GM12872 (cell line): Measurements from ENCODE around the gene PLEKHG5.

ENCODE experiments used
- CTCF ChIP-seq: IDR thresholded peaks from 3 replicates; pipeline ENCODE4 v1.5.1; 2011; ENCODE audit warnings: low read depth, mild to moderate bottlenecking, low read length, moderate library complexity; ENCODE audit not compliant: insufficient read depth

The PLEKHG5 gene

DNA sequence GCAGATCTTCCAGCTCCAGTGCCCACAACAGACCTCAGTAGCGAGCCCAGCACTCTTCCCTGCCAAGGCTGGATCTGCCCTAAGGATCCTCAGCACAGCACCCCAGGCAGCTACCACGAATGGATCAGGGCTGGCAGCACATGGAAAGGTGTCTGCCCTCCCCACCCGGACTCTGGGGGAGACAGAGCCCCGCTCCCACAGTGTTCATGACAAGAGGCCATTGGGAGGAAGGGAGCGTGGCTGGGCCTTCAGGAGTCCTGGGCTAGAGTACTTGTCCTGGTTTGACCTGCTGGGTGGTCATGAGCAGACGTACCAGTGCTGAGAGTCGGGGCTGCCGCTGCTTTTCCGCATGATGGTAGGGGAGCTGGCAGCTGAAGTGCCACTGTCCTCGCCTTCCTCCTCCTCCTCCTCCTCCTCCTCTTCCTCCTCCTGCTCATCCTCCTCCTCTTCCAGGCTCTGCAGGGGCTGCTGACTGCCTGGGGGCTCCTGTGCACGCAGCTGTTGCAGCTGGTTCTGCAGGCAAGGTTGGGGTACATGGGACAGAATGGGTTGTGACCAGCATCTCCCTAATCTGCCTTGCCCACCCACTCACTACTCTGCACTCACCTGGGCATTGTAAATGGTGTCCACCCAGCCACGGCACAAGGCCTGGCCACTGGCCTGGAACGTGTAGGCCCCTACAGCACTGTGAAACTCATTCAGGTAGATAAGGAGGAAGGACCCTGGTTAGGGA is 22.6 kb downstream of the PLEKHG5 start:
- TF ChIP-seq CTCF = no peak

DNA sequence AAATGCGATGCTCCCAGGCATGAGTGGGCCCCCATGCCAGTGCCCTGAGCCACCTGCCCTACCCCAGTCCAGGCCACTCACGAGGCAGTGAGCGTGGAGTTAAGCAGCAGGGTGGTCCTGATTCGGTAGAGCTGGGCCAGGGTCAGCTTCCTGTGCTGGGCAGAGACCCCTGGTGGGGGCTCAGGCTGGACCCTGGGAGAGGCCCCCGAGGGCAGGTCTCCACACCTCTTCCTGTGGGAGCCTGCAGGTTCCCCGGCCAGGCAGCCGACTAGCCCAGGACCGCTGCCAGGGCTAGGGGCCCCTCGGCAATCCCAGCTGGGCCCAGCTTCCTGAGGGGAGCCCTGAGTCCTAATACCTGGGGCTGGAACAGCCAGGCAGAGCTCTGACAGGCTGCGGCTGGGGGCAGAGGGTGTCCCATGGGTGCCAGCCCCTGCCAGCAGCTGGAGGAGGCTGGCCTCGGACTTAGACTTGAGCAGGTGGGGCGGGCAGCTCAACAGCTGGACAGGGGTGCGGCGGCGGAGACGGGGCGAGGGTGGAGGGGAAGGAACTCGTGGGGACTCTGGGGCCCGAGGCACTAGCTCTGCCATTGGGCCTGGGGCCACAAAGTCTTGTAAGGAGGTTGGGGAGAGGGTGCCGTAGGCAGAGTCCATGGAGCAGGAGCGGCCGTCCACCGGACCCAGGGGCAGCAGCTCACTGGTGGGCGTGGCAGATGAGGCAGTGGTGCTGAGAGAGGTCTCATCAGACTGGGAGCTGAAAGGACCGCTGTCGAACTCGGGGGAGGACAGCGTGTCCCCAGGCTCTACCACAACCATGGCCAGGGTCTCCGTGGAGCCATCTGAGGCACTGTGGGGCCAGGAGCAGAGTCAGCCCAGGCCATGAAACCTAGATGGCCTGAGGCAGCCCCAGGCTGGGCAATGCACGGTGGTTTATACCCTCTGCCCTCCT is 23.5 kb downstream of the PLEKHG5 start:
- no peak for TF ChIP-seq CTCF

DNA sequence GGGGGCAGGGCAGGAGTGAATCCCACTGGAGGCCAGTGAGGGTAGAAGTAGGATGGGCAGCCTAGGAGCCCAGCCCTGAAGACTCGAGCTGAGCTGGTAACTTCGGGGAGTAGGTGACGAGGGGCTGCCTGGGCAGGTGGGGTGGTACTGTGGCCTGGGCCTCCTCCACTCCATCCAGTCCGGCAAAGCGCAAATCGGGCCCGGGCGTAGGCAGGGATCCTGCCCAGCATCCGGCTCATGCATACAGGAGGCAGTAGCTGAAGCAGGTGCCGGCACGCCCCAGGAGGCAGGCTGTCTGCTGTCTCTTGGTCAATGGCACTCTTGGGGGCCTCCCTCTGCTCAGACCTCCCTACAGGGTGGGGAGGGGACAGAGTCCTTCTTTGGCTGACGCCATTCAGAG is 24.2 kb downstream of the PLEKHG5 start:
- no peak for TF ChIP-seq CTCF

GRCh38 chr1:6466751-6467150 is 24.7 kb downstream of the PLEKHG5 start:
- TF ChIP-seq CTCF = no peak

DNA sequence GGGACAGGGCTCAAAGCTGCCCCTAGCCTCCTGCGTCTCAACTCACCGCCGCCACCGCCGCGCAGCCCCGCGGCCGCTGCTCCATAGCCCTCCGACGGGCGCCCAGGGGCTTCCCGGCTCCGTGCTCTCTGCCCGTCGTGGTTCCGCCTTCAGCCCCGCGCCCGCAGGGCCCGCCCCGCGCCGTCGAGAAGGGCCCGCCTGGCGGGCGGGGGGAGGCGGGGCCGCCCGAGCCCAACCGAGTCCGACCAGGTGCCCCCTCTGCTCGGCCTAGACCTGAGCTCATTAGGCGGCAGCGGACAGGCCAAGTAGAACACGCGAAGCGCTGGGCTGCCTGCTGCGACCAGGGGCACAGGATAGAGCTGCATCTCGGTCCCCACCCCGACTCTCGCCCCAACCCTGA is 25.4 kb downstream of the PLEKHG5 start, which contains the start of gene TNFRSF25:
TNFRSF25 (minus strand) TSS at position 151 of the 400 bp plus-strand sequence; CDS start at position 85, 66 bp downstream.
- TF ChIP-seq CTCF = no peak

DNA sequence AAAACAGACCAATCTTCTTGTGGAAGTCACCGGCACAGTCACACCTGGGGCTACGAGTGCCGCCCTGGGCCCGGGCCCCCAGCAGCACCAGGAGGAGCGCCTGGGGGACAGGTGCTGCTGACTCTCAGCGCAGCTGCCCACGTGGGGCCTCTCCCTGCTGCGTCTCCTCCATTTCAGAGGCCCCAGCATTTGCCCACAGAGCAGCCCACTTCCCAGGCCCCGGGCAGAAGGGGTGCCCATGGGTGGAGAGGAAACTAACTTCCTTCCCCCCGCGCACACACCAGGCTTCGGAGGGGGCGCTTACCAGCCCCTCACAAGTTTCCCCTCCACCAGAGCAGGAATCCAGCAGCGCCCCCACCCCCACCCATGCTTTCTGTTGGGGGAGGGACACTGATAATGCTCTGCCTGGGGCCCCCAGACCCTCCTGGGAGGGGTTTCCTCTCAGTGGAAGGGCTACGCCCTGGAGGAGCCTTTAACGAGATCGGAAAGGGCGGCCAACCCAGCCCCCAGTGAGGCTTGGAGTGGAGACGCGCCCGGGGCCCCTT is 25.9 kb downstream of the PLEKHG5 start:
- no peak for TF ChIP-seq CTCF

- no peak for TF ChIP-seq CTCF
Observed at GRCh38 chr1:6464915-6465314, 26.6 kb downstream of the PLEKHG5 start.
